HG02642 (cell line): ENCODE data around the gene KCNK3.
"Not testable (repeated sequence)": the region's sequence is repeated elsewhere in the genome, so short reads cannot be mapped to it uniquely, and the experiment has no call there.

Experiments used
- ATAC-seq: cut with Tn5 transposase; IDR thresholded peaks from one replicate; pipeline ENCODE4 v1.9.1; 2021; ENCODE audit warnings: mild to moderate bottlenecking; ENCODE audit not compliant: unreplicated experiment, poor library complexity

KCNK3 gene

DNA sequence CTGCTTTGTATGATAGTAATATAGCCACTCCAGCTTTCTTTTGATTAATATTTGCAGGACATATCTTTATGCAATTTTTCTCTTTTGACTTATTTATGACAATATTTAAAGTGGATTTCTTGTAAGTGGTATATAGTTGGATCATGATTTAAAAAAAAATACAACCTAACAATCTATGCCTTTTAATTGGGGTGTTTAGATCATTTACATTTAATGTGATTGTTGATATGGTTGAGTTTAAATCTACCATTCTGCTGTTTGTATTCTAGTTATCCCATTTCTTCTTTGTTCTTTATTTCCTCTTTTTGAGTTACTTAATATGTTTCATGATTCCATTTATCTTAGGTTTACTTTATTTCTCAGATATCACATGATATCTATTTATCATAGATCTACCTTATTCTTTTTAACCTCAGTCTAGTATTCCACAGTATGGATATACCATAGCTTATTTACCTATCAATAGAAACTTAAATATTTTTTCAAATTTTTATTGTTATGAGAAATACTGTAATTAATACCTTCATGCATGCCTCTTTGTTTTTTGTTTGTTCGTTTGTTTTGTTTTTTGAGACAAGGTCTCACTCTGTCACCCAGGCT, 32.1 kb upstream of the KCNK3 start:
- no peak for ATAC-seq

DNA sequence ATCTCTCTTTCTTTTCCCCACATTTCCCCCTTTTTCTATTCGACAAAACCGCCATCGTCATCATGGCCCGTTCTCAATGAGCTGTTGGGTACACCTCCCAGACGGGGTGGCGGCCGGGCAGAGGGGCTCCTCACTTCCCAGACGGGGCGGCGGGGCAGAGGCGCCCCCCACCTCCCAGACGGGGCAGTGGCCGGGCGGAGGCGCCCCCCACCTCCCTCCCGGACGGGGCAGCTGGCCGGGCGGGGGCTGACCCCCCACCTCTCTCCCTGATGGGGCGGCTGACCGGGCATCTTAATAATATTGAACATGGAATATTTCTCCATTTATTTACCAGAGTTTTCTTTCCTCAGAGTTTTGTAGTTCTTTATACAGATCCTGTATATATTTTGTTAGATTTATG, 27.2 kb upstream of the KCNK3 start:
- not testable (repeated sequence) for ATAC-seq

DNA sequence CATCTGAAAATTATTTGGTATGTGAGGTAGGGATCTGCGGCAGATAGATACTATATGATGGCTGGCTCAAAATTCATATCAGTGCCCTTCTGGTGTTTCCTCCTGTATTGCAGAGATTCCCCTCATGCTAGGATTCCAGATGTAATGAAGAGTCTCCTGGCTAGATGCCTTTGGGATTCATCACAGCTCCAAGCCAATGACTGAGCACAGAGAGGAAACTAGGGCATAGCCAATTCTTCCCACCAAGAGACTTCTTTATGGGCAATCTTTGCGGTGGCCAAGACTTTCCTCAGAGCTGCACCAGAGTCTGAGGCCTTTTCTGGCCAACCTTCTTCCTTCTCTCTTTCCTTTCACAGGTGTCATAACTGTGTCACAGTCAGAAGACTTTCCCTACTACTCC, 25.9 kb upstream of the KCNK3 start:
- ATAC-seq: no peak

DNA sequence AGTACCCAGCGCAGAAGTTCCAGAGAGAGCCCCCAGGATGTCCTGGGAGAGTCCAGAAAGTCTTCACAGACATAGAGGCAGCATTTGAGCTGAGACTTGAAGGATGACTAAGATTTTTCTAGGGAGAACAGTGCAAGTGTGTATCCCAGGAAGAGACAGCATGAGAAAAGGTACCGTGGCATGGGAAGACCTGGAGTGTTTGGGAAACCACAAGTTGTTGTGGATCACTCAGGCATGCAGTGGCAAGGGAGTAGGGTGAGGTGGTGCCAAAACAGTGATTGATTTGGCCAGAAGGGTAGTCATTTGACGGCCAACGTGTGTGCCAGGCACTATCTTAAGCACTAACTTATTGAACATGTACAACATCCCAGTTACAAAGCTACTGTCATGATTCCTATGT, 24.5 kb upstream of the KCNK3 start:
- no peak for ATAC-seq

DNA sequence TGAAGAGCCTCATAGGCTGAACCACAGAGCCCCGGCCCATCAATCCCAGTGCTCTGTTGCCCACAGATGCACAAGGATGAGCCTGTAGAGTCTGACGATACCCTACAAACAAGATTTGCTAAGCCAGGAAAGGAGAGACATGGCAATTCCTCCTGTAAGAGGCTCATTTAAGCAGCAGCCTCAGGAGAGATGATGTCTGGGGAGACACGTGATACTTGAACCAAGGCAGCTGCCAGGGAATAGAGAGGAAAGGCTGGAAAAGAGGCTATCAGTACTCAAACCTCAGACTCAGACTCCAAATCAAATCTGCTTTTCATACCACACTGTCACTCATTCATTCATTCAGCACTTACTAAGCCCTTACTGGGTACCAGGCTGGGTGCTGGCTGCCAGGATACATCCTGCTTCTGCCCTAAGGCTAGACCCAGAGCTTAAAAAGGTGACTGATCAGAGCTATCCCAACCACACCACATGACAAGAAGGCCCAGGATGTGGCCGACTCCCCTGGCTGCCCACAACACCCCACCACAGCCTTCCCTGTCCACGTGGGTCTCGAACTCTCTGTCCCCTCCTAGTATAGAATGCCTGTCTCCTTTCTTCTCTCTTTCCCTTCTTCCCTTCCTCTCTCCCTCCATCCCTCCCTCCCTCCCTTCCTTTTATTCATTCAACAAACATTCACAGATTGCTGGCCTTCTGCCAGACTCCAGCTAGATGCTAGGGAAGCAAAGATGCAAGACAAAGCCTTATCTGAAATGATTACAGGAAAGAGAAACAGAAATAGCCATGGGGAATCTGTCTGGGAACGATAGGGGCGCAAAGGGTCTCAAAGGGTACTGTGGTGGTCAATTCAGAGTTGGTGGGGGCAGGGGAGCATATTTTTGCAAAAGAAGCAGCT, 23.4 kb upstream of the KCNK3 start:
- ATAC-seq: no peak

DNA sequence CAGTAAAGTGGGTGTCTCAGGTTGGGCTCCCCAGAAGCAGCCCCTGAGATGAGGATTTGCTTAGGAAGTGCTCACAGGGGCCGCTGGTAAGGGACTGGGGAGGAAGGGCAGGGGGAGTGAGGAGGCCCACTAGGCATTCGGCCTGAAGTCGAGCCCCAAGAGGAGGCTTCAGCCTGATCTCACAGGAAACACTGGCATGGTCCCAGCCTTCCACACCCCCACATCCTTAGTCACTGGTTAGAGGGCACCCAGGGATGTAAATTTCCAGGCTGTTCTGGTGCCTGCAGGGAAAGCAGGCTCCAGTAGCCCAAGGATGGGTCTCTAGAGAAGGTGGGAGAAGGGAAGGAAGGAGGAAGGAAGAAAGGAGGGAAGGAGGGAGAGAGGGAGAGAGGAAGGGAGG, 22.4 kb upstream of the KCNK3 start:
- no peak for ATAC-seq

DNA sequence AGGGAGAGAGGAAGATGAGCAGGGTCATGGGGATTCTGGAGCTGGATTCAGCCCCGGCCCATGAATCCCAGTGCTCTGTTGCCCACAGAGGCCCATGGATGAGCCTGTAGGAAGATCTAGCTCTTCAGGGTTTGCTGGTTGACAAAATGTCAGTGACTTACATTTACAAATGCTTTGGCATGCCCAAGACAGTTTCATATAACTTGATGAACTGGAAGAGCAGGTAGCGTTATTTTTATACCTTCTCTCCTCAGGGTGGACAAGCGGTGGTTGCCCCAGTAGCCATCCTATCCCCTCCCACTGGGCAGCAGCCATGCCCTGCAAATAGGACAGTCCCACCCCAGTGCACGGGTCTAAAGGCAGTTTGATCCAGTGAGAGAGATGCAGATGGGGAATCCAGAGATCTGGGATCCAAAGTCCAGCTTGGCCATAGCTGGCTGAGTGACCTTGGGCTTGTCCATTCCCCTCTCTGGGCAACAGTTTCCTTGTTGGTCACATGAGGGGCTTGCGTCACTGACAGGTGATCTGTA, 21.5 kb upstream of the KCNK3 start:
- ATAC-seq: no peak

DNA sequence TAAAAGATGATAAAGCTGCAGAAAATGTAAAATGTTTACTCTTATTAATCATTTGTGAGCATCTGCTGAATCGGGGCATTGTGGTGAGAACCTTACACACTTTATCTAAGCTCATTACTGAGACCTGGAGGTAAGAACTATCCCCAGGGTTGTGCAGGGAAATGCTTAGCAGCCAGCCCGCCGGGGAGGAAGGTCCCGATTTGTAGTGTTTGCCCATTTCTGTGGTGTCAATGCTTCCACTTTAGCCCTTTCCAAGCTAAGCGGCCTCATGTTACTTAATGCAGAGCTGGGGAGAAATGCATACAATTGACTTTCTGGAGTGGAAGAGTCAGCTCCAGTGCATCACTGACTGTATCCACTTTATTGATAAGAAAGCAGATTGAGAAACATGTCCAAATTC, 20.8 kb upstream of the KCNK3 start:
- ATAC-seq: no peak

DNA sequence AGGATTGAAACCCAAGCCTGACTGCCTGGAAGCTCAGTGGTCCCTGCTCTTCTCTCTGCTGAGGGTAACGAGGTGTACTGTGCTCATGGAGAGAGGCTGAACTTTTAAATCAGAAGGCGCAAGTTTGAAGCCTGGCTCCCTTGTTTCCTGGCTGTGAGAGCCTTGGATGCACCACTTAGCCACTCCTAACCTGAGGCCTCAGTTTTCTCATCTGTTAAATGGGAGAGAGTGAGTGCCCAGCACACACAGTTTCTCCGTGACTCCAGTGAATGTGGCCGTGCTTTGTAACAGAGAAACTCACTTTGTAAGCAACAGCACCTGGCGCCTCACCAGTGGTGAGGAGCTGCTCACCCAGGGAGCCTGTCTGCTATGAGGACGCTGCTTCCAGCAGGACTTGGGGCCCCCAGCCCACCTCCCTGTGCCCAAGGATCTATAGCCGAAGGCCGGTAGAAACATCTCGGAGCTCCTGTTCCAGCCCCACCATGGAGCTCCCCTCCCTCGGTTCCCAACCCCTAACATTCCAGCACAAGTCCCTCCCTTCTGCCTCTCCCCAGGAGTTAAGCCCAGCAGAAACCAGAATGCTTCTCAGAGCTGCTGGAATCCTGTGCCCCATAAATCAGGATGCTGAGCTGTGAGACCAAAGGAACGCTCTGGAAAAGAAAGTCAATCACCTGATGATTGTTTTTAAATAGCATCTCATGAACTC, 20.3 kb upstream of the KCNK3 start:
- ATAC-seq: no peak

DNA sequence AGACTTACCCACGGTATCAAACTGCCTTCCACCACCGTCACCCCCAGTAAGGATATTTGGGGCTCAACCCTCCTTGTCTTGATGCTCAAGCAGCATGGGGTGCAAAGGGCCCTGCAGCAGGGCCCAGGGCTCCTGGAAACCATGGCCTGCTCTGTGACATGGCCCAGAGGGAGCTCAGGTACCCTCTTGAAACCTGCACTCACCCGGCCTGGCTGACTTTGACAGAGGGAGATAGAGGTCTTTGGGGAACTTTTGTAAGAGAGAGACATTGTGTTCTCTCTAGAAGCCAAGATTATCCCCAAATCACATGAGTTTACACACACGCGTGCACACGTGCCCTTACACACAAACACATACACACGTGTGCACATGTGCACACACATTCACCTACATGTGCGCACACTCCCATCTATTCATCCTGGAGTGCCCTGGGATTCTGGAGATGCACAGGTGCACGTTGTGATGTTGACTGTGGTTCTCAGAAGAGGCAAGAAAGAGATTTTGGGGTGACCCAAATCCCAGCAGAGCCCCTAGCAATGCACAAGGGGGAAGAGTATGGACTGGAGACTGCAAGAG, 19.6 kb upstream of the KCNK3 start:
- ATAC-seq: no peak

DNA sequence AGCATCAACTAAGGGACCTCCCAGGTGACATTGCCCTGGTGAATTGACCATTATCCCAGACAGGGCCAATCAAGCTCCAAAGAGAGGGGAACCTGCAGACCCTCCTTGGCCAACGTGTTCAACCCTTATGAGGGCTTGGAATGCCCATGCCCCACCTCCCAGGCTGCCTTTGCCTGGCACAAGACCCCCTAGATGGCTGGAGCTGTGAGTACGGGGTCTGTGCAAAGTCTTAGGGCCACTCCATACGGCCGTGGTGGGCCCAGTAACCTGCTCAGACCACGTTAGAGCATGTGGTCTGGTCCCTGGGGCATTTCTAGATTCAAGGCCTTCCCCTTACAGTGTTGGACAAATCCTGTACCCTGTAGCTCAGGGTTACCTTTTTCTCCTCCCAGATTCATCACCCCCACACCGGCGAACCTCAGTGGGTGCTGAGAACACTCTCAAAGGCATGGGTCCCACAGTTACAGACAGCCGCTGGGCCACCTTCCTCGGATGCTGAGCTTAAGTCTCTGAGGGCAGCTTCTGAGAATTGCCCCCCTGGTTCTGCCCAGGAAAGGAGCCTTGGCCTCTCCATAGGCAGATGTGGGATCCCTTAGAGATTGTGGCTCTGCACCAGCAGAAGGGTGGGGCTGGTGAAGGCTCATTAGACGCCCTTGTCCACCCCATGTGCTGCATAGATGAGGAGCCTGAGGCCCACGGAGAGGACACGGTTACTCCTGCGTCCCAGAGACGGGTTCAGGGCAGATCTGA, 18.3 kb upstream of the KCNK3 start:
- ATAC-seq: no peak

DNA sequence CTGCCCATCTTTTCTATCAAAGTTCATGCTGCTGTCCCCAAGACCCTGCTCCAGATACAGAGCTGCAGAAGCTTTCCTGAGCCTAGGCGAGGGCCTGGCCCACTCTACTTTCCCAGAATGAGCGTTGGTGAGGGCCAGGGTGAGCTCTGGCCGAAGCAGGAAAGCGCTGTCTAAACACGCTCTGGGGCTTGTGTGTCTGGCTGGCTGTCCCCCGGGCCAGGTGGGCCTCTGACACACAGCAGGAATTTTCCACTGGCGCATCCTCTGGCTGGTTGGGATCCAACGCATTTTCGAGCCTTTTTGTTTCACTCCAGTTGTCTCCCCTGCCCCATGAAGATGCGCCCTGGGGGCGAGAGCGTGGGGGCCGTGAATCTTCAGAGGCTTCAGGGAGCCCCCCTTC, 17.8 kb upstream of the KCNK3 start:
- no peak for ATAC-seq

DNA sequence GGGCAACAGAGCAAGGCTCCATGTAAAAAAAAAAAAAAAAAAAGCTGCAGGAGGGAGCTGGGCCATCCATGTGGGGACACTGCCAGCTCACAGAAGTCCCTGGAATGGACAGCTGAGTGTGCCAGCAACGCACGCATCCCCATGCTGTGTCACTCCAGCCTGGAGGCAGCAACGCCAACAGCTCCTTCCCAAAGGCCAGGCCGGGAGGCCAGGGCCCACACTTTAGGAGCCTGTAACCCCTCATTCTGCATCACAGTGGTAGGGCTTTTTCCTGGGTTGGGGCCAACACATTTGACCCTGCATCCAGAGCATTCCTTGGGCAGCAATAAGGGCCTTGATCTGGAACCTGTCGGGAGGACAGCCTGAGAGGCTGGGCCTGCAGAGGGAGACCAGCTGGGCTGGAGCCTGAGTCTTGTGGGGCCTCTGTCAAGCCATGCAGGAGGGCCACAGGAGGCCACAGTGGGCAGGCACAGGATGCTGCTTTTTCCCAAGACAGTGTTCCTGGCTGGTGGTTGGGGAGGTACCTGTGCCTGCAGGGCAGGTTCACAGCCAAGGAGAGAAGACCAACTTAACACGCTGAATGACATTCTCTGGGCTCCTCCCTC, 16.8 kb upstream of the KCNK3 start:
- ATAC-seq: no peak

DNA sequence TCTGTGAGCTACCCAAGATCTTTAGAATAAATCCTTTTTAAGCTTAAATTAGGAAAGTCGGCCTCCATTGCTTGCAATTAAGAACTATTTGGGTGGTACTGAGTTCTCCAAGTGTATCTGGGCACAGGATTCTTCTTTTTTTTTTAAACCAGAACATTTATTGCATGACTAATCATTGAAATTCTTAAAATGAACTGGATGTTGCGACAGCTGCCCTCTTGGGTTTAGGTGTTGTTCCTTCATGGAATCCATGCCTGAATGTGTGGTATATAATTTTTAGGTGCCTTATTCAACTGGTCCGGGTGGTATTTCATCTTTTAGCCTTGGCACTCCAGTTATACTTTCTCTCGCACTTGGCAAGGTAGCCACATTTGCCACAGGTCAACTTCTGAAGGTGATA, 14.5 kb upstream of the KCNK3 start:
- no peak for ATAC-seq

DNA sequence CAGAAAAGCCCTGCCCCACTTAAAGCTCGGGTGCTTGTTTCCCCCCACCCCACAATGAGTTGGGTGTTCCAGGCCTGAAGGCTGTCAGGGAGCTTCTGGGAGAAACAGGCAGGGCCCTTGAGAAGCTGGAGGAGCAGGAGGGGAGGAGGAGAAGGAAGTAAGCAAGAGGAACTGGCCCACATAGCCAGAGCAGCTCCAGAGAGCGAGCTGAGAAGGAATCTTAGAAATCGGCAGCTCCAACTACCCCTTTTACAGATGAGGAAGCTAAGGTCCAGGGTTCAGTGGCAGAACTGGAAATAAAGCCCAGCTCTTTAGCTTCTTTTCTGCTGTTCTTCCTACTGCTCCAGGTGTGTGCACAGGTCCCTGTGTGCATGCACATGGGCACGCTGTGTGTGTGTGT, 12.7 kb upstream of the KCNK3 start:
- no peak for ATAC-seq

DNA sequence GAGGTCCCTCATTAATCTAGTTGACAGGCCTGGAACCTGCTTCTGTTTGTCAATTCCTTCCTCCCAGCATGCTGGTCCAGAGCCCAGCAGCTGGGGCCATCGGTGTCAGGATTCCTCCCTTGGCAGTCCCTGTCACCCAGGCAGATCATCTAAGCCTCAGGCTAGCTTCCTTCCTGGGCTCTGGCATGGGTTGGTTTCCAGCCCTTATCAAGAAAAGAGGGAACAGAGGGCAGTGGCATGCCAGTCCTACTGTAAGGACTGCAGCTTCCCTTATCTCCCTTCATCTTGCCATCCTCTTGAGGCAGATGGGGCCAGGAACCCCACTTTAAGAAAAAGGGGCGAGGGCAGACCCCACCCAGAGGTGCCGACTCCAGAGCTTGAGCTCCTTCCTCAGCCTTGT, 10.9 kb upstream of the KCNK3 start:
- ATAC-seq: no peak

DNA sequence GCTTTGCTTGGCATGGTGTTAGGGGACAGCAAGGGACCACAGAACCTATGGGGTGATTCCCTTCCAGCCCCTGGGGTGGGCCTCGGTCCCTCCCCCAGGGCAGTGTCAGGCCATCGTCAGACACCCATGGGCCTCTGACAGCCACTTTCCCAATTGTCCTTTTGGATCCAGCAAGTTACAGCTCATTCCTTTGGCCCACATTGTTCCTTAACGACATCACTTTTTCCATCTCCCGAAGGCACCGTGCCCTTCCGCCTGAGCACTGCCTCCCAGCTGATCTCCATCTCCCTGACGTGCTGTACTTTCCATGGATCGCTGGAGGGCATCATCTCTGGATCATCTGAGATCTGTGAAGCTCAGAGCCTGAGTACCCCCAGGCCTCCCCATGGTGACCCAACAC, 10.4 kb upstream of the KCNK3 start:
- no peak for ATAC-seq

DNA sequence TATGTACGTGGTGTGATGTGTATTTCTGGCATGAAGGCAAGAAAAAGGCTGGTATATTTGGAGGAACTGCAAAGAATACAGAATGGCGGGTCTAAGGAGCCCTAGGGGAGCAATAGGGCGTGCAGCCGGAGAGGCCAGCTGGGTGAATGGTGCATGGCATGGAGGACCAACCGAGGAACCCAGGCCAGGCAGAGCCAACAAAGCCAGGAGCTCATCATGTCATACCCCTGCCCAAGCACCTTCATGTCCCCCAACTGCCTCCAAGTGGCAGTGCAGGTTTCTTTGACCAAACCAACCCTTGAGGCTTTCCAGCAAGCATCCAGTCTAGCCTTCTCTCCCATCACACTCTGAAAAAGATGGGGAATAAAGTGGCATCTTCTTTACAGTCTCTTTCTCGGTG, 8.9 kb upstream of the KCNK3 start:
- ATAC-seq: no peak

DNA sequence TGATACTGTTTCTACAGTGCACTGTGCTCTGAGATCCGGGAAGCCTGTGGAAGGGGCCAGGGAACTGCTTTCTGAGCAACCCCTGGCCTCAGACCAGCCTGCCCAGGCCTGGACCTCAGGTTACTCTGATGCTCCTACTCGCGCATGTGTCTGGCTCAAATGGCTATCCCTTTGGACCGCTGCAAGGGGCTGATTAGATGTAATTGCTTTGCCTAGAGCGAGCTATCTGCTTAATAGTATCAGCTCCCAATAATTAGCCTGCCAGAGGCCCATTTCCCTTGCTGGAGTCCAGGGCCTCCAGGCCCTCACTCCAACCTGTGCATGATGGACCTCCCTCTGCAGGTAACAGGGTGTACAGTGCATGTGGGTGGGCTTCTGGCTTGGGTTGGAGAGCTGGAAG, 7.2 kb upstream of the KCNK3 start:
- ATAC-seq: no peak
